HepG2 (cell line): Measurements from ENCODE around the gene LCORL. TPM values are rescaled to one million over a fixed set of nuclear protein-coding genes. Genes with fewer than 3 reads are reported as not detected.

ENCODE experiments used
- FOXK1 ChIP-seq: sonication (generic); formaldehyde crosslinking; IDR thresholded peaks from 2 replicates; pipeline ENCODE4 v1.4.0; 2020; ENCODE audit warnings: low read depth, missing genetic modification reagents, borderline replicate concordance
- IRX3 ChIP-seq: sonication (generic); formaldehyde crosslinking; IDR thresholded peaks from 2 replicates; pipeline ENCODE4 v1.8.1; 2023; ENCODE audit warnings: mild to moderate bottlenecking, low read depth, missing genetic modification reagents, borderline replicate concordance
- SMAD9 ChIP-seq: sonication (generic); formaldehyde crosslinking; IDR thresholded peaks from 2 replicates; pipeline ENCODE4 v1.5.1; 2020; ENCODE audit warnings: mild to moderate bottlenecking, missing genetic modification reagents
- XRCC5 ChIP-seq: fragments of 200-400 bp; formaldehyde crosslinking; optimal IDR thresholded peaks from 2 replicates; pipeline ENCODE3; 2017; ENCODE audit warnings: mild to moderate bottlenecking, low read length
- ZNF124 ChIP-seq: sonication (generic); formaldehyde crosslinking; IDR thresholded peaks from 2 replicates; pipeline ENCODE4 v1.4.0; 2020; ENCODE audit warnings: missing genetic modification reagents
- ZNF3 ChIP-seq: IDR thresholded peaks from 2 replicates; pipeline ENCODE4 v1.7.0; 2017; ENCODE audit warnings: inconsistent platforms
- ZNF335 ChIP-seq: sonication (generic); formaldehyde crosslinking; IDR thresholded peaks from 2 replicates; pipeline ENCODE4 v1.4.0; 2020; ENCODE audit warnings: missing genetic modification reagents
- polyA plus RNA-seq, 8 experiments: library from polyadenylated mRNA; depleted of rRNA in 3 of 8; stranded (reverse) in 7 of 8; unstranded in 1 of 8; fragments of >200 nt; fragmentation: Illumina TruSeq in 4 of 8; extraction: Trizol in 4 of 8; gene quantifications; 2 replicates each; pipeline versions ENCODE4 v1.2.1 to v1.2.3, GENCODE V29; 2011 to 2016; ENCODE audit warnings: low read depth in 4 of 8, missing spikeins in 1 of 8, mixed read lengths in 1 of 8; ENCODE audit not compliant: insufficient read depth in 1 of 8
- total RNA-seq, 5 experiments: library from RNA; depleted of rRNA; stranded (reverse); fragments of >200 nt; fragmentation: Illumina TruSeq; extraction: Trizol; gene quantifications; 2 replicates each; pipeline ENCODE4 v1.2.3, GENCODE V29; 2016; ENCODE audit warnings: low read depth in 1 of 5
- TF ChIP-seq, protein P1 (sequence below): sonication (generic); formaldehyde crosslinking; IDR thresholded peaks from 2 replicates; pipeline ENCODE4 v1.4.0; 2020; ENCODE audit warnings: missing genetic modification reagents
- TF ChIP-seq, protein P2 (sequence below): sonication (generic); formaldehyde crosslinking; IDR thresholded peaks from 2 replicates; pipeline ENCODE4 v1.8.1; 2023; ENCODE audit warnings: missing genetic modification reagents, mild to moderate bottlenecking, borderline replicate concordance
- TF ChIP-seq, protein P3 (sequence below), 2 experiments: sonication (generic) in 1 of 2; formaldehyde crosslinking in 1 of 2; IDR thresholded peaks; 2 replicates each; pipeline versions ENCODE4 v1.4.0 to v1.6.1; 2016 to 2020; ENCODE audit warnings: borderline replicate concordance in 1 of 2, low read depth in 1 of 2, mild to moderate bottlenecking in 1 of 2, missing genetic modification reagents in 1 of 2
- TF ChIP-seq, protein P4 (sequence below): sonication (generic); formaldehyde crosslinking; IDR thresholded peaks from 2 replicates; pipeline ENCODE4 v1.8.1; 2023; ENCODE audit warnings: mild to moderate bottlenecking, missing genetic modification reagents, borderline replicate concordance
- TF ChIP-seq, protein P5 (sequence below): sonication (generic); formaldehyde crosslinking; IDR thresholded peaks from 2 replicates; pipeline ENCODE4 v1.4.0; 2020; ENCODE audit warnings: mild to moderate bottlenecking, missing genetic modification reagents

Gene LCORL
- total and polyA plus RNA-seq, 2 of the 13 experiments (the other 11 are each of a cell fraction or from before 2014, with no cell fraction given) = 5.3 to 14.5 TPM

DNA sequence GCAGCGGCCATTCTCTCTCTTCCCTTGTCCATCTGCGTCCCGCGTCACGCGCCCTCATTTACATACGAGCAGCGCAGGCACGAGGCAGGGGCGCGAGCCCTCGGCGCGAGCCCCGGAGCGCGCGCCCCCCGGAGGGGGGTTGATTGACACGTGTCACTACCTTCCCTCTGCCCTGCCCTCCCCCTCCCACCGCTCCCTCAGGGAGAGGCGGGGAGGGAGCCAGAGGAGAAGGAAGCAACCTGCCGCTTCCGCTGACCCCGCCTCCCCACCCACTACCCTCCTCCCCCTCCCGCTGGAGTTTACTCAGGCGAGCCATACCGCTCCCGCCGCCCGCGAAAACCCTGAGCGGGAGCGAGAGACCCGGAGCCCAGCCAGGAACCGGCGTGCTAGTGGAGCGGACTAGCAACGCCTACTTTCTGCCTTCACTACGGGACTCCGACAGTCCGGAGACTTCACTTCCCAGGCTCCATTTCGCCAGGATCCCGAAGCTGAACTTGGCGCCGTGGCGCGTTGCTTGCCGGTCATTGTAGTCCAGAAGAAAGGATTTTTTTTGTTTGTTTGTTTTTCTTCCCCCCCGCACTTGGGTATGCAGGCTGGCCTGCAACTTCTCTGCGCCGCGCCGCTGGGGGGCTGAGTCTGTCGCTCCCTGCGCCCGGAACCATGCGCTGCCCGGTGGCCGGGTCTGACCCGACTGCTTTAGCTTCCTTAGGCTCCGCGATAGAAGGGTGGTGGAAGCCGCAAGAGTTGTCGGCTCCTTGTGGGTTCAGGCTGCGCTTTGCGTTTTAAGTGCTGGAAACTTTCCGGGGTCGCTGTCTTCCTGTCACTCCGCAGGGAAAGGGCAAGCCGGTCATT, at the start of gene LCORL (continued):
- TF ChIP-seq, protein P1, sequence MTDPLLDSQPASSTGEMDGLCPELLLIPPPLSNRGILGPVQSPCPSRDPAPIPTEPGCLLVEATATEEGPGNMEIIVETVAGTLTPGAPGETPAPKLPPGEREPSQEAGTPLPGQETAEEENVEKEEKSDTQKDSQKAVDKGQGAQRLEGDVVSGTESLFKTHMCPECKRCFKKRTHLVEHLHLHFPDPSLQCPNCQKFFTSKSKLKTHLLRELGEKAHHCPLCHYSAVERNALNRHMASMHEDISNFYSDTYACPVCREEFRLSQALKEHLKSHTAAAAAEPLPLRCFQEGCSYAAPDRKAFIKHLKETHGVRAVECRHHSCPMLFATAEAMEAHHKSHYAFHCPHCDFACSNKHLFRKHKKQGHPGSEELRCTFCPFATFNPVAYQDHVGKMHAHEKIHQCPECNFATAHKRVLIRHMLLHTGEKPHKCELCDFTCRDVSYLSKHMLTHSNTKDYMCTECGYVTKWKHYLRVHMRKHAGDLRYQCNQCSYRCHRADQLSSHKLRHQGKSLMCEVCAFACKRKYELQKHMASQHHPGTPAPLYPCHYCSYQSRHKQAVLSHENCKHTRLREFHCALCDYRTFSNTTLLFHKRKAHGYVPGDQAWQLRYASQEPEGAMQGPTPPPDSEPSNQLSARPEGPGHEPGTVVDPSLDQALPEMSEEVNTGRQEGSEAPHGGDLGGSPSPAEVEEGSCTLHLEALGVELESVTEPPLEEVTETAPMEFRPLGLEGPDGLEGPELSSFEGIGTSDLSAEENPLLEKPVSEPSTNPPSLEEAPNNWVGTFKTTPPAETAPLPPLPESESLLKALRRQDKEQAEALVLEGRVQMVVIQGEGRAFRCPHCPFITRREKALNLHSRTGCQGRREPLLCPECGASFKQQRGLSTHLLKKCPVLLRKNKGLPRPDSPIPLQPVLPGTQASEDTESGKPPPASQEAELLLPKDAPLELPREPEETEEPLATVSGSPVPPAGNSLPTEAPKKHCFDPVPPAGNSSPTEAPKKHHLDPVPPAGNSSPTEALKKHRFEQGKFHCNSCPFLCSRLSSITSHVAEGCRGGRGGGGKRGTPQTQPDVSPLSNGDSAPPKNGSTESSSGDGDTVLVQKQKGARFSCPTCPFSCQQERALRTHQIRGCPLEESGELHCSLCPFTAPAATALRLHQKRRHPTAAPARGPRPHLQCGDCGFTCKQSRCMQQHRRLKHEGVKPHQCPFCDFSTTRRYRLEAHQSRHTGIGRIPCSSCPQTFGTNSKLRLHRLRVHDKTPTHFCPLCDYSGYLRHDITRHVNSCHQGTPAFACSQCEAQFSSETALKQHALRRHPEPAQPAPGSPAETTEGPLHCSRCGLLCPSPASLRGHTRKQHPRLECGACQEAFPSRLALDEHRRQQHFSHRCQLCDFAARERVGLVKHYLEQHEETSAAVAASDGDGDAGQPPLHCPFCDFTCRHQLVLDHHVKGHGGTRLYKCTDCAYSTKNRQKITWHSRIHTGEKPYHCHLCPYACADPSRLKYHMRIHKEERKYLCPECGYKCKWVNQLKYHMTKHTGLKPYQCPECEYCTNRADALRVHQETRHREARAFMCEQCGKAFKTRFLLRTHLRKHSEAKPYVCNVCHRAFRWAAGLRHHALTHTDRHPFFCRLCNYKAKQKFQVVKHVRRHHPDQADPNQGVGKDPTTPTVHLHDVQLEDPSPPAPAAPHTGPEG (CRISPR knock-in tag) = no peak
- TF ChIP-seq, protein P2, sequence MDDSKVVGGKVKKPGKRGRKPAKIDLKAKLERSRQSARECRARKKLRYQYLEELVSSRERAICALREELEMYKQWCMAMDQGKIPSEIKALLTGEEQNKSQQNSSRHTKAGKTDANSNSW (CRISPR knock-in tag) = no peak
- TF ChIP-seq, protein P3, sequence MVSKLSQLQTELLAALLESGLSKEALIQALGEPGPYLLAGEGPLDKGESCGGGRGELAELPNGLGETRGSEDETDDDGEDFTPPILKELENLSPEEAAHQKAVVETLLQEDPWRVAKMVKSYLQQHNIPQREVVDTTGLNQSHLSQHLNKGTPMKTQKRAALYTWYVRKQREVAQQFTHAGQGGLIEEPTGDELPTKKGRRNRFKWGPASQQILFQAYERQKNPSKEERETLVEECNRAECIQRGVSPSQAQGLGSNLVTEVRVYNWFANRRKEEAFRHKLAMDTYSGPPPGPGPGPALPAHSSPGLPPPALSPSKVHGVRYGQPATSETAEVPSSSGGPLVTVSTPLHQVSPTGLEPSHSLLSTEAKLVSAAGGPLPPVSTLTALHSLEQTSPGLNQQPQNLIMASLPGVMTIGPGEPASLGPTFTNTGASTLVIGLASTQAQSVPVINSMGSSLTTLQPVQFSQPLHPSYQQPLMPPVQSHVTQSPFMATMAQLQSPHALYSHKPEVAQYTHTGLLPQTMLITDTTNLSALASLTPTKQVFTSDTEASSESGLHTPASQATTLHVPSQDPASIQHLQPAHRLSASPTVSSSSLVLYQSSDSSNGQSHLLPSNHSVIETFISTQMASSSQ (IDR thresholded peaks at IDR 0.05; ENCODE audit: low read depth) = 0 out of 2 replicates have a peak, but pooled peaks have one; percentile 10
- TF ChIP-seq, protein P3 (CRISPR knock-in tag; IDR thresholded peaks at IDR 0.05; ENCODE audit: borderline replicate concordance) = no peak
- TF ChIP-seq ZNF124 (peak; percentile 36; the same call in 1 of the 2 replicates), XRCC5 (peak; percentile 68), FOXK1 (CRISPR knock-in tag) (no peak), SMAD9 (CRISPR knock-in tag) (no peak), ZNF335 (CRISPR knock-in tag) (no peak), IRX3 (CRISPR knock-in tag) (no peak), ZNF3 (CRISPR knock-in tag) (no peak)
- TF ChIP-seq, protein P4, sequence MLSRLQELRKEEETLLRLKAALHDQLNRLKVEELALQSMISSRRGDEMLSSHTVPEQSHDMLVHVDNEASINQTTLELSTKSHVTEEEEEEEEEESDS = peak; percentile 57; the same call in 1 of the 2 replicates
- TF ChIP-seq, protein P5, sequence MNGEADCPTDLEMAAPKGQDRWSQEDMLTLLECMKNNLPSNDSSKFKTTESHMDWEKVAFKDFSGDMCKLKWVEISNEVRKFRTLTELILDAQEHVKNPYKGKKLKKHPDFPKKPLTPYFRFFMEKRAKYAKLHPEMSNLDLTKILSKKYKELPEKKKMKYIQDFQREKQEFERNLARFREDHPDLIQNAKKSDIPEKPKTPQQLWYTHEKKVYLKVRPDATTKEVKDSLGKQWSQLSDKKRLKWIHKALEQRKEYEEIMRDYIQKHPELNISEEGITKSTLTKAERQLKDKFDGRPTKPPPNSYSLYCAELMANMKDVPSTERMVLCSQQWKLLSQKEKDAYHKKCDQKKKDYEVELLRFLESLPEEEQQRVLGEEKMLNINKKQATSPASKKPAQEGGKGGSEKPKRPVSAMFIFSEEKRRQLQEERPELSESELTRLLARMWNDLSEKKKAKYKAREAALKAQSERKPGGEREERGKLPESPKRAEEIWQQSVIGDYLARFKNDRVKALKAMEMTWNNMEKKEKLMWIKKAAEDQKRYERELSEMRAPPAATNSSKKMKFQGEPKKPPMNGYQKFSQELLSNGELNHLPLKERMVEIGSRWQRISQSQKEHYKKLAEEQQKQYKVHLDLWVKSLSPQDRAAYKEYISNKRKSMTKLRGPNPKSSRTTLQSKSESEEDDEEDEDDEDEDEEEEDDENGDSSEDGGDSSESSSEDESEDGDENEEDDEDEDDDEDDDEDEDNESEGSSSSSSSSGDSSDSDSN (CRISPR knock-in tag) = peak; percentile 87
